HCT116 (cell line): ENCODE measurements around the gene ASIC1. TPM values are rescaled to one million over a fixed set of nuclear protein-coding genes. Genes with fewer than 3 reads are reported as not detected.

Experiments
- ATAC-seq: fragments of 200-7000 bp; cut with Tn5 transposase; 2 replicates; pipeline ENCODE4 v1.9.1; 2020; ENCODE audit warnings: mild to moderate bottlenecking, moderate library complexity
- BruUV-seq: library from RNA; stranded (reverse); fragments of 400-500 nt; replicated peaks from 2 replicates; lab custom pipeline; 2021; lab: Mats Ljungman, UMichigan
- CTCF ChIA-PET: fragments of 300-600 bp; sonication (Branson Sonifier 250); formaldehyde crosslinking; loops from one replicate; lab custom pipeline; 2021; ENCODE audit warnings: antibody characterized with exemption; lab: Charles Lee
- POLR2A ChIA-PET: fragments of 300-600, 350-600 bp; sonication (Branson Sonifier 250); formaldehyde crosslinking; loops from one replicate; lab custom pipeline; 2021; ENCODE audit warnings: antibody characterized with exemption; lab: Charles Lee
- RAD21 ChIA-PET, 2 experiments: fragments of 300-600 bp; sonication (Branson Sonifier 250); formaldehyde crosslinking; loops; one replicate each; lab custom pipeline; 2023; ENCODE audit warnings: low total read pairs in 2 of 2; ENCODE audit not compliant: uncharacterized antibody in 2 of 2, unreplicated experiment in 2 of 2, low non-redundant PET in 1 of 2; lab: Charles Lee
- DNase-seq: peaks from one replicate; pipeline ENCODE4 v3.0.0-alpha.2; 2010; ENCODE audit warnings: low read depth, low spot score
- H2AFZ ChIP-seq: fragments of 200-600 bp; shearing (Covaris generic), sonication (generic); 2 replicates; pipeline ENCODE4 v1.6.1; 2017; ENCODE audit warnings: low read depth, mixed run types, mixed read lengths, antibody characterized with exemption, low read length; ENCODE audit not compliant: poor library complexity, severe bottlenecking
- H3K27ac ChIP-seq: 2 replicates; pipeline ENCODE4 v1.5.1; 2012; ENCODE audit warnings: low read depth, low read length
- H3K27me3 ChIP-seq: fragments of 200-600 bp; sonication (generic); 2 replicates; pipeline ENCODE4 v1.6.1; 2016; ENCODE audit warnings: mixed run types, low read length, mixed read lengths; ENCODE audit not compliant: insufficient read depth
- H3K36me3 ChIP-seq, 2 experiments: fragments of 200-500 bp in 1 of 2; fragments of 200-600 bp in 1 of 2; sonication (Bioruptor generic) in 1 of 2; sonication (generic) in 1 of 2; 2 replicates each; pipeline versions ENCODE4 v1.5.1 to v1.6.1; 2014 to 2016; ENCODE audit warnings: low read length in 2 of 2, inconsistent platforms in 1 of 2, mixed read lengths in 1 of 2, mixed run types in 1 of 2; ENCODE audit not compliant: insufficient read depth in 2 of 2, control insufficient read depth in 1 of 2
- H3K4me1 ChIP-seq, 2 experiments: fragments of 200-600 bp in 1 of 2; sonication (generic) in 1 of 2; 2 replicates each; pipeline versions ENCODE4 v1.5.1 to v1.6.1; 2012 to 2017; ENCODE audit warnings: low read length in 2 of 2, inconsistent platforms in 1 of 2, mild to moderate bottlenecking in 1 of 2, mixed read lengths in 1 of 2, mixed run types in 1 of 2, moderate library complexity in 1 of 2; ENCODE audit not compliant: insufficient read depth in 2 of 2, control insufficient read depth in 1 of 2
- H3K4me2 ChIP-seq: fragments of 200-600 bp; sonication (generic); 2 replicates; pipeline ENCODE4 v1.6.1; 2017; ENCODE audit warnings: mixed run types, low read length, mixed read lengths
- H3K4me3 ChIP-seq, 2 experiments: fragments of 200-600 bp in 1 of 2; sonication (generic) in 1 of 2; replicated peaks in 1 of 2; 2 replicates each; pipeline ENCODE4 v1.5.1; 2011 to 2016; ENCODE audit warnings: low read length in 2 of 2, control low read depth in 1 of 2, low read depth in 1 of 2, mild to moderate bottlenecking in 1 of 2, mixed read lengths in 1 of 2, mixed run types in 1 of 2
- H3K79me2 ChIP-seq: fragments of 200-600 bp; sonication (generic); 2 replicates; pipeline ENCODE4 v1.6.1; 2017; ENCODE audit warnings: mild to moderate bottlenecking, mixed run types, low read length, moderate library complexity, mixed read lengths; ENCODE audit not compliant: insufficient read depth
- H3K9ac ChIP-seq: fragments of 200-600 bp; sonication (generic); 2 replicates; pipeline ENCODE4 v1.6.1; 2016; ENCODE audit warnings: low read length, mixed read lengths
- H3K9me2 ChIP-seq: fragments of 200-600 bp; sonication (generic), shearing (Covaris generic); 2 replicates; pipeline ENCODE4 v1.6.1; 2017; ENCODE audit warnings: mixed run types, mild to moderate bottlenecking, moderate library complexity; ENCODE audit not compliant: insufficient read depth
- H3K9me3 ChIP-seq, 2 experiments: fragments of 200-500 bp in 1 of 2; fragments of 200-600 bp in 1 of 2; sonication (Bioruptor generic) in 1 of 2; sonication (generic) in 1 of 2; 2 replicates each; pipeline ENCODE4 v1.6.1; 2014 to 2017; ENCODE audit warnings: low read length in 2 of 2, mixed read lengths in 2 of 2, inconsistent platforms in 1 of 2, low read depth in 1 of 2, mild to moderate bottlenecking in 1 of 2, mixed run types in 1 of 2, moderate library complexity in 1 of 2; ENCODE audit not compliant: control insufficient read depth in 1 of 2, insufficient read depth in 1 of 2
- H4K20me1 ChIP-seq: fragments of 200-600 bp; sonication (generic), shearing (Covaris generic); 2 replicates; pipeline ENCODE4 v1.6.1; 2017; ENCODE audit warnings: mixed run types, mild to moderate bottlenecking, moderate library complexity; ENCODE audit not compliant: insufficient read depth
- CBX3 ChIP-seq: IDR thresholded peaks from 2 replicates; pipeline ENCODE4 v1.6.1; 2012; ENCODE audit warnings: low read depth
- CEBPB ChIP-seq: IDR thresholded peaks from 2 replicates; pipeline ENCODE4 v1.6.1; 2012; ENCODE audit warnings: low read depth
- EGR1 ChIP-seq: IDR thresholded peaks from 2 replicates; pipeline ENCODE4 v1.6.1; 2012; ENCODE audit warnings: low read depth
- ELF1 ChIP-seq: IDR thresholded peaks from 2 replicates; pipeline ENCODE4 v1.6.1; 2012; ENCODE audit warnings: low read depth, borderline replicate concordance
- EZH2phosphoT487 ChIP-seq: fragments of 200-600 bp; IDR thresholded peaks from 2 replicates; pipeline ENCODE4 v1.6.1; 2018; ENCODE audit warnings: antibody characterized with exemption, borderline replicate concordance
- FOSL1 ChIP-seq: IDR thresholded peaks from 2 replicates; pipeline ENCODE4 v1.6.1; 2012; ENCODE audit warnings: low read depth
- JUND ChIP-seq: IDR thresholded peaks from 2 replicates; pipeline ENCODE4 v1.6.1; 2012
- POLR2A ChIP-seq: IDR thresholded peaks from 2 replicates; pipeline ENCODE4 v1.7.0; 2011; ENCODE audit warnings: borderline replicate concordance; ENCODE audit not compliant: insufficient read depth, insufficient read length; ENCODE audit errors: extremely low read depth
- RAD21 ChIP-seq: IDR thresholded peaks from 2 replicates; pipeline ENCODE4 v1.6.1; 2012; ENCODE audit warnings: low read depth, mild to moderate bottlenecking
- SIN3A ChIP-seq: IDR thresholded peaks from 2 replicates; pipeline ENCODE4 v1.6.1; 2012; ENCODE audit warnings: low read depth
- SP1 ChIP-seq: IDR thresholded peaks from 2 replicates; pipeline ENCODE4 v1.6.1; 2012; ENCODE audit warnings: low read depth
- SRF ChIP-seq: IDR thresholded peaks from 2 replicates; pipeline ENCODE4 v1.6.1; 2012; ENCODE audit warnings: low read depth
- TCF7L2 ChIP-seq: IDR thresholded peaks from 2 replicates; pipeline ENCODE4 v1.7.0; 2011; ENCODE audit warnings: borderline replicate concordance, inconsistent platforms; ENCODE audit not compliant: insufficient read depth, insufficient read length; ENCODE audit errors: extremely low read depth
- YY1 ChIP-seq: IDR thresholded peaks from 2 replicates; pipeline ENCODE4 v1.6.1; 2011; ENCODE audit warnings: low read length, low read depth, moderate library complexity, mild to moderate bottlenecking; ENCODE audit not compliant: insufficient replicate concordance; ENCODE audit errors: extremely low read depth
- ZNF274 ChIP-seq: fragments of 200-500 bp; sonication (Bioruptor generic); IDR thresholded peaks from 2 replicates; pipeline ENCODE4 v1.6.1; 2014; ENCODE audit warnings: mild to moderate bottlenecking, low read depth, low read length, inconsistent platforms
- intact Hi-C: fragments of 100-400 bp; cut with micrococcal nuclease; formaldehyde crosslinking; loops from 2 replicates; pipeline ENCODE4 v1.10.0; 2022
- total RNA-seq: library from RNA; stranded (reverse); gene quantifications from one replicate; pipeline ENCODE4 v1.2.1, GENCODE V29; 2021; ENCODE audit not compliant: unreplicated experiment
- TF ChIP-seq, protein P1 (sequence below): IDR thresholded peaks from 2 replicates; pipeline ENCODE4 v1.6.1; 2012
- TF ChIP-seq, protein P2 (sequence below): IDR thresholded peaks from 2 replicates; pipeline ENCODE4 v1.6.1; 2012
- TF ChIP-seq, protein P3 (sequence below): IDR thresholded peaks from 2 replicates; pipeline ENCODE4 v1.6.1; 2012; ENCODE audit warnings: low read depth

ASIC1 gene
- total RNA-seq, 1 experiment from 2014 or later: 28.9 TPM

DNA sequence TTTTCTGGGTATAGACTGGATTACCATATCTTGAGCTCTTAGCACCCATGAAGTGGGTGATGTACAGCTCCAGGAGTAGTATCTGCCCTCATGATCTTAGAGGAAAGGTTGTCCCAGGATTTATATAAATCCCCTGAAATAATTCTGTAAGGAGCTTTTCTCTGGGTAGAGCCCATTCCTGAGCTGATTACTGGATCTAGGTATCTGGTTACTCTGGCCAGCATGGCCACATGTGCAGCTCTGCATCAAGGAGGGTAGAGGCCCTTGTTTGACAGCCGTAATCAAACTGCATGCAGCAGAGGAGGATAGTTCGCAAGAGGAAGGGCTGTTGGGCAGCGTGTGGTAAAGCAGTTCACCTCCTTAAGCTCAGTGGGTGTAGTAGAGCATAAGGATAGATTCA lies 63.1 kb downstream of the ASIC1 start:
- Histone ChIP-seq H4K20me1 (no peaks in the 10 kb centered on the region), H2AFZ (no peak overlapping the region), H3K79me2 (peaks cover 32% of the 10 kb centered on the region), H3K4me2 (no peak overlapping the region), H3K9me3 (no peaks in the 10 kb centered on the region), H3K27me3 (no peaks in the 10 kb centered on the region), H3K9ac (no peak overlapping the region), H3K27ac (no peak overlapping the region), H3K4me1 (no peaks in the 10 kb centered on the region), H3K36me3 (peaks cover 0 to 13% of the 10 kb centered on the region in 2 experiments; a peak in 2 of 4 replicates), H3K9me2 (no peaks in the 10 kb centered on the region), H3K4me3 (no peak overlapping the region)
- RAD21 ChIA-PET: no interaction called here
- no TSS peak for BruUV-seq
- TF ChIP-seq TCF7L2 (no peak), CEBPB (no peak), CBX3 (no peak), EZH2phosphoT487 (no peak), POLR2A (no peak), SP1 (no peak), RAD21 (no peak), ZNF274 (no peak), FOSL1 (no peak), EGR1 (no peak), YY1 (no peak), SRF (no peak), SIN3A (no peak), JUND (no peak), ELF1 (no peak)
- TF ChIP-seq, protein P1, sequence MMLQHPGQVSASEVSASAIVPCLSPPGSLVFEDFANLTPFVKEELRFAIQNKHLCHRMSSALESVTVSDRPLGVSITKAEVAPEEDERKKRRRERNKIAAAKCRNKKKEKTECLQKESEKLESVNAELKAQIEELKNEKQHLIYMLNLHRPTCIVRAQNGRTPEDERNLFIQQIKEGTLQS: no peak
- TF ChIP-seq, protein P2, sequence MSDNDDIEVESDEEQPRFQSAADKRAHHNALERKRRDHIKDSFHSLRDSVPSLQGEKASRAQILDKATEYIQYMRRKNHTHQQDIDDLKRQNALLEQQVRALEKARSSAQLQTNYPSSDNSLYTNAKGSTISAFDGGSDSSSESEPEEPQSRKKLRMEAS: no peak
- TF ChIP-seq, protein P3, sequence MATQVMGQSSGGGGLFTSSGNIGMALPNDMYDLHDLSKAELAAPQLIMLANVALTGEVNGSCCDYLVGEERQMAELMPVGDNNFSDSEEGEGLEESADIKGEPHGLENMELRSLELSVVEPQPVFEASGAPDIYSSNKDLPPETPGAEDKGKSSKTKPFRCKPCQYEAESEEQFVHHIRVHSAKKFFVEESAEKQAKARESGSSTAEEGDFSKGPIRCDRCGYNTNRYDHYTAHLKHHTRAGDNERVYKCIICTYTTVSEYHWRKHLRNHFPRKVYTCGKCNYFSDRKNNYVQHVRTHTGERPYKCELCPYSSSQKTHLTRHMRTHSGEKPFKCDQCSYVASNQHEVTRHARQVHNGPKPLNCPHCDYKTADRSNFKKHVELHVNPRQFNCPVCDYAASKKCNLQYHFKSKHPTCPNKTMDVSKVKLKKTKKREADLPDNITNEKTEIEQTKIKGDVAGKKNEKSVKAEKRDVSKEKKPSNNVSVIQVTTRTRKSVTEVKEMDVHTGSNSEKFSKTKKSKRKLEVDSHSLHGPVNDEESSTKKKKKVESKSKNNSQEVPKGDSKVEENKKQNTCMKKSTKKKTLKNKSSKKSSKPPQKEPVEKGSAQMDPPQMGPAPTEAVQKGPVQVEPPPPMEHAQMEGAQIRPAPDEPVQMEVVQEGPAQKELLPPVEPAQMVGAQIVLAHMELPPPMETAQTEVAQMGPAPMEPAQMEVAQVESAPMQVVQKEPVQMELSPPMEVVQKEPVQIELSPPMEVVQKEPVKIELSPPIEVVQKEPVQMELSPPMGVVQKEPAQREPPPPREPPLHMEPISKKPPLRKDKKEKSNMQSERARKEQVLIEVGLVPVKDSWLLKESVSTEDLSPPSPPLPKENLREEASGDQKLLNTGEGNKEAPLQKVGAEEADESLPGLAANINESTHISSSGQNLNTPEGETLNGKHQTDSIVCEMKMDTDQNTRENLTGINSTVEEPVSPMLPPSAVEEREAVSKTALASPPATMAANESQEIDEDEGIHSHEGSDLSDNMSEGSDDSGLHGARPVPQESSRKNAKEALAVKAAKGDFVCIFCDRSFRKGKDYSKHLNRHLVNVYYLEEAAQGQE: no peak
- CTCF ChIA-PET: interaction anchor here (1.6 kb wide), 1 partner anchor 9 kb away, joined by 4 read pairs; the partner anchor contains the start of gene COX14
- DNase-seq: no peak
- ATAC-seq: no peak
- intact Hi-C loops: no loop called here
- POLR2A ChIA-PET: no interaction called here
